SKM-1 (cell line): ENCODE measurements around the gene HEPACAM.
A peak's percentile ranks its signal among the peaks of the same experiment; 100 is the strongest.

ENCODE experiments used
- DNase-seq: peaks from one replicate; lab custom pipeline; 2025; ENCODE audit not compliant: unreplicated experiment; lab: John Stamatoyannopoulos, UW

Gene HEPACAM

GRCh38 chr11:124886978-124887666 lies 48.7 kb downstream of the HEPACAM start:
- no peak for DNase-seq

GRCh38 chr11:124886476-124886875 lies 49.4 kb downstream of the HEPACAM start:
- DNase-seq, result no peak

- no peak for DNase-seq
These were observed 50.9 kb downstream of the HEPACAM start for GRCh38 chr11:124884869-124885479.

- DNase-seq, result no peak
These were observed 51.5 kb downstream of the HEPACAM start for GRCh38 chr11:124884340-124884739.

- DNase-seq, result no peak
These were observed 53.3 kb downstream of the HEPACAM start for GRCh38 chr11:124882339-124883071.

- DNase-seq, result no peak
These were observed 54.9 kb downstream of the HEPACAM start for GRCh38 chr11:124880958-124881357.

- DNase-seq, result no peak
These were observed 55.6 kb downstream of the HEPACAM start for GRCh38 chr11:124880290-124880611.

- DNase-seq, result no peak
These were observed 56.2 kb downstream of the HEPACAM start for GRCh38 chr11:124879493-124880289.

- DNase-seq, result no peak
These were observed 56.9 kb downstream of the HEPACAM start for GRCh38 chr11:124878759-124879492.

GRCh38 chr11:124877910-124878758 lies 57.7 kb downstream of the HEPACAM start:
- DNase-seq, result no peak

- no peak for DNase-seq
These were observed 58.3 kb downstream of the HEPACAM start for GRCh38 chr11:124877631-124877909.

- DNase-seq, result no peak
These were observed 58.8 kb downstream of the HEPACAM start for GRCh38 chr11:124876818-124877630.

GRCh38 chr11:124875943-124876817 lies 59.7 kb downstream of the HEPACAM start:
- peak; percentile 67 for DNase-seq

GRCh38 chr11:124875401-124875800 lies 60.4 kb downstream of the HEPACAM start:
- DNase-seq, result no peak

GRCh38 chr11:124874571-124875255 lies 61.1 kb downstream of the HEPACAM start:
- no peak for DNase-seq

- no peak for DNase-seq
These were observed 61.9 kb downstream of the HEPACAM start for GRCh38 chr11:124873951-124874350.

- no peak for DNase-seq
These were observed 63.1 kb downstream of the HEPACAM start for GRCh38 chr11:124872741-124873140.

GRCh38 chr11:124872280-124872679 lies 63.6 kb downstream of the HEPACAM start:
- no peak for DNase-seq
